GM03348 (cell line): ENCODE data around the gene RRN3.
"Not testable (repeated sequence)": the region's sequence is repeated elsewhere in the genome, so short reads cannot be mapped to it uniquely, and the experiment has no call there.

Experiments used
- DNase-seq: peaks from one replicate; pipeline ENCODE4 v3.0.0; 2012; ENCODE audit warnings: low spot score

The RRN3 gene

DNA sequence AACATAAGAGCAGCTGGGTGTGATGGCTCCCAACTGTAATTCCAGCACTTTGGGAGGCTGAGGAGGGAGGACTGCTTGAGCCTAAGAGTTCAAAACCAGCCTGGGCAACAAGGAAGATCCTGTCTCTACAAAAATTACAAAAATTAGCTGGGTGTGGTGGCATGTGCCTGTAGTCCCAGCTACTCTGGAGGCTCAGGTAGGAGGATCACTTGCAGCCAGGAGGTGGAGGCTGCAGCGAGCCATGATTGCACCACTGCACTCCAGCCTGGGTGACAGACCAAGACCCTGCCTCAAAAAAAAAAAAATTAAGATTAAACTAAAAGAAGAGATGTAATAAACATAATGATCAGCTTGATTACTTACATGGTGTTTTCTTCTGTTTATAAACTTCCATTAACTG is 43.6 kb downstream of the RRN3 start:
- not testable (repeated sequence) for DNase-seq

DNA sequence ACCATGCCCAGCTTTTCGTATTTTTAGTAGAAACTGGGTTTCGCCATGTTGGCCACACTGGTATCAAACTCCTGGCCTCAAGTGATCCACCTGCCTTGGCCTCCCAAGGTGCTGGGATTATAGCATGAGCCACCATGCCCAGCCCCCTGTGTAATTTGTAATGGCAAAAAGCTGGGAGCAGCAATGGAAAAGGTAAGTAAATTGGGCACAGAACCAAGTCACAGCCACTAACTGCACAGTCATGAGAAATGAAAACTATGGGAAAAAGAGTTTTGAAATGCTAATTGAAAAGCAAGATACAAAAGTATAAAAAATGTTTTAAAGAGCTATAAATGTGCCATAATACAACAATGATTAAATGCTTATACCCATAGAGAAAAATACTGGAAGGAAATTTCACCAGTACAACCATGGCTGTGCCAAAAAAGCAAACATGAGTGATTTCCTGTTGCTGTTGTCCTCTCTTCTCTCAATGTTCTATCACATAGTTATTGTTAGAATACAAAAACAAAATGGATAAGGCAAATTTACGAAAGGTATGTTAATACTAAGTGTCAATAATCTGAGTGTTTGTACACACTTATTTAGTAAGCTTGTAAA is 44.4 kb downstream of the RRN3 start:
- DNase-seq, result no peak

DNA sequence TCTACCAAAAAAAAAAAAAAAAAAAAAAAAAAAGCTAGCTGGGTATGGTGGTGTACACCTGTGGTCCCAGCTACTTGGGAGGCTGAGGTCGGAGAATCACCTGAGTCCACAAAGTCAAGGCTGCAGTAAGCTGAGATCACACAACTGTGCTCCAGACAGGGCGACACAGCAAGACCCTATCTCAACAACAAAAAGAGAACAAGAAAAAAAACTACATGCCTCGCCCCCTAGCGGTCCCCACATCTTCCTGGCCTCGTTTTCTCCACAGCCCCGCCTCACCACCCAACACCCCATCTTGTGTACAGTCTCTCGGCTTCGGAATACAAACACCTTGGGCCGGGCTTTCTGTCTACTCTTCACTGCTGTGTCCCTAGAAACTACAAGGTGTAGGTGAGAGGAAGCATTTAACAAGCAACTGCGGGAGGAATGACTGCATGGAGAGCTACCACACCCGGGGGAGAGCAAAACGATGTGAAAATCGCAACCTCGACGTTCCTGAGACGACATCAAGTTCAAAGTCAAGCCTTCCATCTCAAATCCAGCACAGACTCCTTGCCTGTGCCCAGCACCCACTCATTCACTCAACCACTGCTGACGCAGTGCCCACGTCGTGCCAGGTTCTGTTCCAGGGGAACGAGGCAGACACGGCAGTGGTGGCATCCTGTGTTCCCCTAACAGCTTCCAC is 47.2 kb downstream of the RRN3 start:
- no peak for DNase-seq

DNA sequence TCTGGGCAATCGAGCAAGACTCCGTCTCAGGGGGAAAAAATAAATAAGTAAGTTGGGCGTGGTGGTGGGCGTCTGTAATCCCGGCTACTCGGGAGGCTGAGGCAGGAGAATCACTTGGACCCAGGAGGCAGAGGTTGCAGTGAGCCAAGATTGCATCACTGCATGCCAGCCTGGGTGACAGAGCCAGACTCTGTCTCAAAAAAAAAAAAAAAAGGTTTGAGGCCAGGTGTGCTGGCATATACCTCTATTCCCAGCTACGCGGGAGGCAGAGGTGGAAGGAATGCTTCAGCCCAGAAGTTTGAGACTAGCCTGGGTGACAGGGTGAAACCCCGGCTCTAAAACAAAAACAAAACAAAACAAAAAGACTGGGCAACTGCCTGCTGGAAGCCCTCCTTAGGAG is 48.8 kb downstream of the RRN3 start:
- not testable (repeated sequence) for DNase-seq

DNA sequence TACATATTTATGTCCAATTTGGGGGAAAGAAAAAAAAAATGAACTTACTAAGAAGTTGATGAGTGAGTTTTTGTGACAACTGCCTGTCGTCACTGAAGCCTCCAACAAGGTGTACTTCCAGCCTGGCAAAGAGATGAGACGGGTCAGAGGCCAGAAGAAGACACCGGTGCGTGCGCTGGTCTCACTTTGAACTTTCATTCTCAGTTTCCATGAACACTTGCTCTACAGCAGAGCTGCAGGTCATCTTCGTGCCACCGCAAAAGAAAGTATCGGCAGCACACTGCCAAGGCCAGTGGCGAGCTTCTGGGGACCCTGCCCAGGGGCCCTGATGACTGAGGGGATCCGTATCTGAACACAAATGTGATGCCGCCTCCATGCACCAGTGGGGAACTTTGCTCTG is 49.8 kb downstream of the RRN3 start:
- DNase-seq, result no peak

DNA sequence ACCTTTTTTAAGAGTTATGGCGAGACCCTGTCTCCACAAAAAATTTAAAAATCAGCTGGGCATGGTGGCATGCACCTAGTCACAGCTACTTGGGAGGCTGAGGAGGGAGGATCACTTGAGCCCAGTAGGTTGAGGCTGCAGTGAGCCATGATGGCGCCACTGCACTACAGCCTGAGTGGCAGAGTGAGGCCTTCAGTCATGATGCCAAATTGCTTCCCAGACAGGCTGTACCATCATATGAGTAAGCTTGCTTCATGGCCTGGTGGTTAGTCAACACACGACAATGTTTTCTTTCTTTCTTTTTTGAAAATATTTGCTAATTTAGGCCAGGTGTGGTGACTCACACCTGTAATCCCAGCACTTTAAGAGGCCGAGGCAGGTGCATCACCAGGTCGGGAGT is 50.7 kb downstream of the RRN3 start:
- no peak for DNase-seq

DNA sequence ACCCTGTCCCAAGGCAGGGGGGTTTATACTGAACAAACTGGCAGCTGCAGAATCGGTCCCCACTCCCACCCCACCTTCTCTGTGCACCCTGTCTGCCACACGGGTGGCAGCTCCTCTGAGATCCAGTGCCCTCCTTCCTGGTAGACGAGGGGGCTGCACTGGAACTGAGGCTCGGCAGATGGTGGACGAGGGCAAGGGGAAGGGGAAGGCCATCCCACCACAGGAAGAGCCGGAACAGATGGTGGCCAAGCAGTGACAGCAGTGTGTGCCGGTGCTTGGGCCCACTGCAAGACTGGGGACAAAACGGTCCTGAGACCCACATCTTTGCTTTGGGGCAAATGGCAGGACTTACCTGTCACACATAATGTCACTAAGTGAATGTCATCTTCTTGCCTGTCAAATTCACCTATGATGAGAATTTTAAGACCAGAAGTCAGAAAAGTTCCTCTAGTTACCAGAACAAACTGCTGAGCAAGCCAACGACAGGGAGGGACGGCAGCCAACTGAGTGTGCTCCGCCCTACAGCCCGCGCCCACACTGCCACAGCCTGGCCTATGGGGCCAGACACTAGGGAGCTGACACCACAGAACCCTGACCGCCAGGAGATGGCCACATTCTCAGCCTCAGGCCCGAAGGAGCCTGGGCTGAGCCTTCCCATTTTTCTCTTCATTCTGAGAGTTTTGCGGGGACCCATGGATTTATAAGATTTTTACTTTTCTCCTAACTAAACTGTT is 52.6 kb downstream of the RRN3 start:
- DNase-seq, result peak; percentile 92

DNA sequence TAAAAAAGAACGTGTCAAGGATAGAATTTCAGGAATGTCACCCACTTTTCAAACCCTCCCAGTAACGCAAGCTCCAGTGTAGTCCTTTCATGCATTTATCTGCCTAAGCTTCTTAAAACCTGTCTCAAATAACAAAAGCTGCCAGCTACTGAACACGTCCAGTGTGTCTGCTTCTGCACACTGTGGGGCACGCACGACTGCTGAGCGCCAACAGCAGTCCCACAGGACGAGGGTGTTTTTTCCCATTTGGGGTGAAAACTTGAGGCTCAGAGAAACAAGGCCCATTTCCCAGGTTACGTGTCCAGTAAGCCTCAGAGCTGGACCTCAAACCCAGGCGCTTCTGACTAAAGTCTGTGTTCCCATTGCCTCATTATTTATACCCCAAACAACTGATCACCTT is 55.4 kb downstream of the RRN3 start:
- no peak for DNase-seq

DNA sequence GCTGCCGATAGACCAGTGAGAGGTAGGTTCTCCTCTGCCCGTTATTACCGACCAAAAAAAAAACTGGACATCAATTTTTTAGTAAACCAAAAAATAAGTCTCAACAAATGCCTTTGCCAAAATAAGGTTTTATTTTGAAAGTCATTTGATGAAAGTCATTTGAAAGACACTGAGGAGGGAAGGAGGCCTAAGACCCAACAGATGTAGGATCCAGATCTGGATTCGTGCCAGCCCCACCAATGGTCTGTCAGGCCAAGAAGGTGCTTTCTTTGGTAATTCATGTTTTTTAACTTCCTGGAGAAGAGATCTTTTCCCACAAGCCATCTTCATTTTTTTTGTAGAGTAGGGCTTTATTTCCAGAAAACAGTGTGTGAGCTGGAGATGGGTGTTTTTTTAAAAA is 56.3 kb downstream of the RRN3 start:
- DNase-seq, result no peak

DNA sequence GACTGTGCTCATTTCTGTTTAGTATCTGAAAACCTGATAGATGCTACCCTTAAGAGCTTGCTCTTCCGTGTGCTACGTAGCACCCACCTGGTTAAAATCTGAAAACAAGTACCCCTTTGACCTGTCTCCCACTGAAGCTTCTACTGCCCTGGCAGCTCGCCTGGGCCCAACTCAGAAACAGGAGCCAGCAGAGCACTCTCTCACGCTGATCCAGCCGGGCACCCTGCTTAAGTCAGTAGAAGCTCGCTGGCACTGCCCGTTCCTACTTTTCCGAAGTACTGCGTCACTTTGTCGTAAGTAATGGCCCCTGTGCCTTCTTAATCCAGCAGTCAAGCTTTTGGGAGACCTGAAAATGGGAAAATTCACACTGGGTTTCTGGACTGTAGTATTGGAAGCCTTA is 57.1 kb downstream of the RRN3 start:
- DNase-seq, result no peak

DNA sequence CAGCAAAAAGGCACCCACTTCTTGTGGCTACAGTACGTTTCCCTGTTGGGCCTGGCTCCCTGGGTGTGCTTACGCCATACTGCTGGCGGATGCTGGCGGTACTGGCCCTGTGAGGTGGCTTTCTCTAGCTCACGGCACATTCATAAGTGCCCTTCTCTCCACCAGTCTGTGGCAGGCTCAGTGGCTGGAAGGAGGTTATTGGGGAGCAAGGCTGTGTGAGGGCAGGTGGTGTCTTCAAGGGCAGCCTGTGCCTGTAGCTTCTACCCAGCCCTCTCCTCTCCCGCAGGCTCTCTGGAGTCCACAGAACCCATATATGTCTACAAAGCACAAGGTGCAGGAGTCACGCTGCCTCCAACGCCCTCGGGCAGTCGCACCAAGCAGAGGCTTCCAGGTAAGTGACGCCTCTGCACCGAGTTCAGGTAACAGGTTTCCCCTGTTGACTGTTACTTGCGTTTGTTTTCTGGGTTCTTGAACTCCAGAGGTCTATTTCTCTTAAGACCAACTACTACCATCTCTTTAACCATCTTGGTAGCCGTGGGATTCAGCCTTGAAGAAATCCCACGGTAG is 58.8 kb downstream of the RRN3 start:
- DNase-seq, result no peak

DNA sequence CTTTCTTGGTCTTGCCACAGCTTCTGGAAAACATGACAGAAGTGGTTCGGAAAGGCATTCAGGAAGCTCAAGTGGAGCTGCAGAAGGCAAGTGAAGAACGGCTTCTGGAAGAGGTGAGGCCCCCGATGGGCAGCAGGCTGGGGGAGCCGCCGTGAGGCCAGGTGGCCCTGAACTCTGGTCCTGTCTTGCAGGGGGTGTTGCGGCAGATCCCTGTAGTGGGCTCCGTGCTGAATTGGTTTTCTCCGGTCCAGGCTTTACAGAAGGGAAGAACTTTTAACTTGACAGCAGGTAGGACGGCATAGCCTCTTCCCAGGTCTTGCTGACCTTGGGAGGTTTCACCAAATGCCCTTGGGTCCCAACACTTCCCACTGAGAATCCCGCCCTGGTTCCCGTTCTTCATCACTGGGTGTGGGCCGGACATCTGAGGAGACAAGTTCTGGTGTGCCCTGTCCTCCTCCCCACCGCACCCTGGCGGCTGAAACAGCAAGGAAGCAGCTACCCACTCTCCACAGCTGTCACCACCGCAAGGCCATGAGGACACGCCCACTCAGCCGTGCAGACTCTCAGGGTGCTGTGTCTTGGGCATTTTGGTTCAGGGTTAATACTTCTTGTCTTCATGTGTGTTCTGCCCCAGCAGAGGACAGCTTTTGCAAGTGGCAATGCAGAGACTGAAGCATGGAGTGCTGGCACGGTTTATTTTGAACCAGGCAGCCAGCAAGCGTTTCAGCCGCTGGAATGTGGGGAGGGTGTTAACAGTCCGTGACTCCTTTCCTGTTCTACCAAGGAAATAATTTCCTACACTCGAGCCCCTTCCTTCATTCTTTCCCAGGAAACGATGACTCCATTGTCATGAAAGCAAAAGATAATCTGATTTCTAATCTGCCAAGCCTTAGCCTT is 59.6 kb downstream of the RRN3 start:
- peak; percentile 61 for DNase-seq

DNA sequence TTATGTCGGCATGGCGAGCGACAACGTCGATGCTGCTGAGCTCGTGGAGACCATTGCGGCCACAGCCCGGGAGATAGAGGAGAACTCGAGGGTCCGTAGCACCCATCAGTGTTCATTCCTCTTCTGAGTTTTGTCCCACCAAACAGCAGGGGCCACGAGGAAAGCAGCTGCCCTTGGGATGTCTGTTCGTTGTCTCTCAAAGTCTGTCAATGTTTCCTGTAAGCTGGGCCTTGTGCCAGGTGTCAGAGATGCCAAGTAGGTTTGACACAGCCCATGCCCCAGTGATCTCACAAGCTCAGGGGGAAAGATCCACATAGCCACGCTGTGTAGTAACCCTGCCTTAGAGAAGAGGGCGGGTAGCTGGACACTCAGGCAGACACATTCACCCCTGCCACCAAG is 60.8 kb downstream of the RRN3 start:
- no peak for DNase-seq

DNA sequence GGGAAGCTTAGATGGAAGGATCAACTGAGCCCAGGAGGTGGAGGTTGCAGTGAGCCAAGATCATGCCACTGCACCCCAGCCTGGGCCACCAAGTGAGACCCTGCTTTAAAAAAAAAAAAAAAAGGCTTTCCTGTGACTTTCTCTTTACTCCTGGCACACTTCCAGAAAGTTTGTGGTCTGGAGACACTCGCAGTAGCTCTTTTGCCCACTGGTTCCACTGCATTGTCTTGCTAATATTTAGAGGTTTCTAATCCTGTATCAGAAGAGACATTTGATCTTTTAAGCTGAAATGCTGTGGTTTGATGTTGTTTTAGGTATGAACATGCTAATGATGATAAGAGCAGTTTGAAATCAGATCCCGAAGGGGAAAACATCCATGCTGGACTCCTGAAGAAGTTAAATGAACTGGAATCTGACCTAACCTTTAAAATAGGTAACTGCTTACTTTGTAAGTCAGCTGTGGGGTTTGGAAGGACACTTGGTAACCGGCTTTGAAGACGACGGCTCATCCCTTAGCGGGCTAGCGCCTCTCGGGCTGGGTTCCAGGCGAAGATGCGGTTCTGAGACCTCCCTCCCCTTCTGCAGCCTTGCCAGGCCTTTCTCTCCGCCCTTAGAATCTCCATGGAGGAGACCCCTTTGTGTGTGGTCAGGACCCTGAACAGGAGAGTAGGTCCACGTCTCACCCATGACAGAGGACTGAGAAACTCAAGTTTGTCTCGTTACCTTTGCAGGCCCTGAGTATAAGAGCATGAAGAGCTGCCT is 61.3 kb downstream of the RRN3 start:
- DNase-seq, result no peak

DNA sequence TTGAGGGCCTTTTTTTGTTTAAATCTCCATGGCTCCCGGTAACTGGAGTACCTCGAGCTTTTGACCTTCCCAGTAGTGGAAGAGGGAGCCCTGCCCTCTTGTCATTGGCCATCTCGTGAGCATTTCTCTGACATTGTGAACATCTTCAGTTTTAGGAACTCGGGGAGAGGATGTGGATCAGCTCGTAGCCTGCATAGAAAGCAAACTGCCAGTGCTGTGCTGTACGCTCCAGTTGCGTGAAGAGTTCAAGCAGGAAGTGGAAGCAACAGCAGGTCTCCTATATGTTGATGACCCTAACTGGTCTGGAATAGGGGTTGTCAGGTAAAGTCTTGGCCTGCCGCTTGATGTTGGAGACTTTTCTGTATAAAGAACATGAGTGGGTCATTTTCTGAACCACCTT is 62.5 kb downstream of the RRN3 start:
- no peak for DNase-seq

DNA sequence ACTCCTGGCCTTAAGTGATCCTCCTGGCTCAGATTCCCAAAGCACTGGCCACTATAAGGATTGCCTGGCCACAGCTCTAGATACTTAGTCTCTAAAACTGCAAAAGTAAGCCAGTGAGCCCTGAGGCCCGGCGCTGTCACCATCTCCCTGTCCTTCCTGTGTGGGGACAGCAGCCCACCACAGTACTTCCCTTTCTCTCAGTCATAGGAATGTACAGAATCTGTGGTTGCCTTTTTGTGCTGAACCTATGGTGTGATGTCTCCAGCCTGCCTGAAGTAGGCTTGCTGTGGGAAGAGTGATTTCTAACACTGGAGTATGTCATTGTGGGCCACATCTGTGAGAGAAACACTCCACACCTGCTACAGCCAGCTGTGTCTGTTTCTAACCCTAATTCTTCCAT is 62.9 kb downstream of the RRN3 start:
- no peak for DNase-seq

DNA sequence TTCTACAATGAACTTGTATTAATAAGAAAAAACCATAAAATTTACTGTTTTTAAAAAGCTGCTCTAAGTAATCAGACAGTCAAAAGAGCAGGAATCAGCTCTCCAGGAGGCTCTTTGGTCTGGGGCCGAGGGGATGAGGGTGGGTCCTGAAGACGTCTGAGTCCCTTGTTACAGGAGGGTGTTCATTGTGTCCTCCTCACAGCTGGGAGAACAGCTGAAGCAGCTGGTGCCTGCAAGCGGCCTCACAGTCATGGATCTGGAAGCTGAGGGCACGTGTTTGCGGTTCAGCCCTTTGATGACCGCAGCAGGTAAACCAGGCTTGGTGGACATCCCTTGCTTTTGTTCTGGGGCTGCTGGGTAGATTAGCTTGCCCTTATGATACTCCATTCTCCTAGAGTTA is 64.3 kb downstream of the RRN3 start:
- not testable (repeated sequence) for DNase-seq

DNA sequence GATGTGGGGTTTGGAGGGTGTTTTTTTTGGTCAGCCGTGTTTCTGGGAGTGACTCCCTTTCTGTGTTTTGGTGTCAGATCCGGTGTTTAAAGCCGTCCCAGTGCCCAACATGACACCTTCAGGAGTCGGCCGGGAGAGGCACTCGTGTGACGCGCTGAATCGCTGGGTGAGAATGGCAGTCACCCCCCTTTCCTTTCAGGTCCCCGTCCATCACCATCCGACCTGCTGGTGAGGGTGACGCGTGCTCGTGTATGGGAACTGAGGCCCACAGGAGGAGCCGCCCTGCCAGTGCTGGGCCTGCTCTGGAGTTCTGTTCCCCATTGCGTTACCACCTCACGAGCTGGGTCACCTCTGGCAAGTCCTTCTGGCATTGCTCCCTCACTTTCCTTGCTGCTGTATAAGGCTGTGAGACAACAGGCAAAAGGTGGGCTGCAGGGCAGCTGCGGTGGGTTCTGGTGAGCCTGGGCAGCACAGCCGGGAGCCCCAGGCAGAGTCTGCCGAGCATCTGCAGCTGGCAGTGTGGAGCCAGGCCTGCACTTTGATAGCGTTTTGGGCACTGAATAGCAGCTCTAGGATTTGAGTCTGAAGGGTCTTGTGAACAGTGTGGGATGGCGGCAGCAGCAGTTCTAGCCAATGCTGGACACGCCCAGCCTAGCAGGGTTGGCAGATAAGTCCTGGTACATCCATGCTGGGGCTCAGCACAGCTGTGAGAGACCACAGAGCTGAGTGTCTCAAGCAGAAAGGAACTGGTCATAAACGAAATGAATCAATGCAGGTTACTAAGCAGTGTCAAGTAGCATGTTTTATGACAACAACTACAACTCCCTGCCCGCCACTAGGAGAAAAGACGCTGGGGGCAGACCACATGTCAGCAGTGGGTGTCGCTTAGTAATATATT is 65.0 kb downstream of the RRN3 start:
- peak; percentile 21 for DNase-seq

DNA sequence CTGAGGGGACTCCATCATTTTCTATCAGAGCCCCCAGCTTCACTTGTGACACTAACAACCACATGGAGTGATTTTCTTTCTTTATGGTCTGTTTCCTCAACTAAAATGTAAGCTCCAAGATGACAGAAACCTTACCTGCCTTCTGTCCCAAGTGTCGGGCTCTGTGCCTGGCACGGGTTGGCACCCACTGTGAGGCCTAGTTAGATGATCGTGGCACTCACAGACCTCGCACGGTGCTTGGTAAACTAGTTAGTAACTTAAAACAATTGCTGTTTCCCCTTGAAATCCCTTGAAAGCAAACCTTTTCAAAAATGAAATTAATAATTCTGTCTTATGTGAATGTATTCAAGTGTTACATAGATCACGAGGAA is 65.7 kb downstream of the RRN3 start:
- not testable (repeated sequence) for DNase-seq
